PC-9 (cell line): ENCODE measurements around the gene ADAT3. TPM values are rescaled to one million over a fixed set of nuclear protein-coding genes. Genes with fewer than 3 reads are reported as not detected.

Experiments
- BruUV-seq: library from RNA; stranded (reverse); fragments of 400-500 nt; replicated peaks from 2 replicates; lab custom pipeline; 2021; lab: Mats Ljungman, UMichigan
- CTCF ChIA-PET: fragments of 300-600 bp; sonication (Branson Sonifier 250); formaldehyde crosslinking; loops from one replicate; lab custom pipeline; 2022; ENCODE audit warnings: antibody characterized with exemption; lab: Charles Lee
- POLR2A ChIA-PET: fragments of 300-600 bp; sonication (Branson Sonifier 250); formaldehyde crosslinking; loops from one replicate; lab custom pipeline; 2022; ENCODE audit warnings: antibody characterized with exemption; ENCODE audit not compliant: unreplicated experiment; lab: Charles Lee
- DNase-seq, 2 experiments: peaks; one replicate each; pipeline versions ENCODE4 v3.0.0 to v3.0.0-alpha.2; 2015 to 2022; ENCODE audit warnings: mixed read lengths in 1 of 2
- H2AFZ ChIP-seq: fragments of 200-600 bp; sonication (generic); 2 replicates; pipeline ENCODE4 v1.8.1; 2017; ENCODE audit warnings: antibody characterized with exemption
- H3F3A ChIP-seq: fragments of 200-600 bp; sonication (generic); 2 replicates; pipeline ENCODE4 v1.8.1; 2017; ENCODE audit warnings: antibody characterized with exemption, mild to moderate bottlenecking, low read depth; ENCODE audit not compliant: insufficient read depth
- H3K27ac ChIP-seq: fragments of 200-600 bp; sonication (generic); 2 replicates; pipeline ENCODE4 v1.6.1; 2016; ENCODE audit warnings: mixed run types
- H3K27me3 ChIP-seq: fragments of 200-600 bp; sonication (generic); 2 replicates; pipeline ENCODE4 v1.6.1; 2016; ENCODE audit warnings: low read depth, mixed run types; ENCODE audit not compliant: insufficient read depth
- H3K36me3 ChIP-seq: fragments of 200-600 bp; sonication (generic); 2 replicates; pipeline ENCODE4 v1.6.1; 2016; ENCODE audit warnings: low read depth, mixed run types
- H3K4me1 ChIP-seq: fragments of 200-600 bp; sonication (generic); replicated peaks from 2 replicates; pipeline ENCODE4 v1.6.1; 2016; ENCODE audit warnings: mixed run types; ENCODE audit not compliant: insufficient read depth
- H3K4me2 ChIP-seq: fragments of 200-600 bp; sonication (generic); 2 replicates; pipeline ENCODE4 v1.6.1; 2017; ENCODE audit warnings: mixed run types
- H3K4me3 ChIP-seq: fragments of 200-600 bp; sonication (generic); 2 replicates; pipeline ENCODE4 v1.6.1; 2016; ENCODE audit warnings: mixed run types
- H3K79me2 ChIP-seq: fragments of 200-600 bp; sonication (generic); 2 replicates; pipeline ENCODE4 v1.6.1; 2017; ENCODE audit warnings: low read depth, mixed run types
- H3K9me2 ChIP-seq: fragments of 200-600 bp; sonication (generic); 2 replicates; pipeline ENCODE4 v1.8.1; 2017; ENCODE audit warnings: mild to moderate bottlenecking; ENCODE audit not compliant: insufficient read depth
- H3K9me3 ChIP-seq: fragments of 200-600 bp; sonication (generic); 2 replicates; pipeline ENCODE4 v1.8.1; 2016; ENCODE audit warnings: low read depth; ENCODE audit not compliant: insufficient read depth
- H4K20me1 ChIP-seq: fragments of 200-600 bp; sonication (generic); 2 replicates; pipeline ENCODE4 v1.8.1; 2017; ENCODE audit not compliant: insufficient read depth
- CTCF ChIP-seq: fragments of 200-600 bp; sonication (generic); conservative IDR thresholded peaks from 2 replicates; pipeline ENCODE4 v1.6.1; 2017; ENCODE audit warnings: mixed run types, antibody characterized with exemption, mild to moderate bottlenecking, moderate library complexity
- EZH2 ChIP-seq: fragments of 200-600 bp; sonication (generic); IDR thresholded peaks from 2 replicates; pipeline ENCODE4 v1.8.0; 2017; ENCODE audit warnings: antibody characterized with exemption, low read depth
- intact Hi-C: fragments of 100-400 bp; cut with micrococcal nuclease; formaldehyde crosslinking; loops from one replicate; pipeline ENCODE4 v1.10.0; 2022; ENCODE audit not compliant: unreplicated experiment
- total RNA-seq: library from RNA; stranded (reverse); gene quantifications from 2 replicates; pipeline ENCODE4 v1.2.3, GENCODE V29; 2021

The ADAT3 gene
- total RNA-seq, 1 experiment from 2014 or later, result 7.8 TPM

- Histone ChIP-seq H3K27ac (no peak overlapping the region), H3K79me2 (no peaks in the 10 kb centered on the region), H3K27me3 (no peaks in the 10 kb centered on the region), H3K9me3 (no peaks in the 10 kb centered on the region), H3K4me2 (no peak overlapping the region), H3F3A (no peaks in the 10 kb centered on the region), H4K20me1 (0 out of 2 replicates have a peak, but pooled peaks cover 5% of the 10 kb centered on the region), H3K4me3 (no peak overlapping the region), H2AFZ (no peak overlapping the region), H3K36me3 (no peaks in the 10 kb centered on the region), H3K4me1 (no peaks in the 10 kb centered on the region), H3K9me2 (no peaks in the 10 kb centered on the region)
- ChIA-PET CTCF (no interaction called here), POLR2A (no interaction called here)
- TF ChIP-seq CTCF, result no peak
- no peak for DNase-seq
- intact Hi-C loops, result no loop called here
- no TSS peak for BruUV-seq
Measured at GRCh38 chr19:1918975-1919374, 13.8 kb downstream of the ADAT3 start.

GRCh38 chr19:1920644-1921043 lies 15.4 kb downstream of the ADAT3 start:
- H3K4me2 ChIP-seq, result no peak overlapping the region
- no peaks in the 10 kb centered on the region for H3K79me2 ChIP-seq
- no peaks in the 10 kb centered on the region for H3K4me1 ChIP-seq
- H2AFZ ChIP-seq, result no peak overlapping the region
- DNase-seq, result no peak
- intact Hi-C loops, result loop anchor here (10.0 kb wide), 1 partner anchor 694 kb away; no protein-coding TSS in a partner anchor
- ChIA-PET POLR2A (no interaction called here), CTCF (no interaction called here)
- no peak overlapping the region for H3K4me3 ChIP-seq
- H3K36me3 ChIP-seq, result no peaks in the 10 kb centered on the region
- no peaks in the 10 kb centered on the region for H3K9me3 ChIP-seq
- H3K27ac ChIP-seq, result no peak overlapping the region
- BruUV-seq, result no TSS peak
- no peaks in the 10 kb centered on the region for H3F3A ChIP-seq
- no peaks in the 10 kb centered on the region for H3K27me3 ChIP-seq
- no peaks in the 10 kb centered on the region for H3K9me2 ChIP-seq
- no peaks in the 10 kb centered on the region for H4K20me1 ChIP-seq
- TF ChIP-seq EZH2, result no peak
- no peak for TF ChIP-seq CTCF

- no peaks in the 10 kb centered on the region for H3K79me2 ChIP-seq
- H2AFZ ChIP-seq, result no peak overlapping the region
- H3K4me1 ChIP-seq, result no peaks in the 10 kb centered on the region
- no peaks in the 10 kb centered on the region; the same call in 1 of the 2 replicates for H3F3A ChIP-seq
- no peak overlapping the region for H3K4me2 ChIP-seq
- no peaks in the 10 kb centered on the region for H3K36me3 ChIP-seq
- no TSS peak for BruUV-seq
- no peaks in the 10 kb centered on the region for H4K20me1 ChIP-seq
- no peak for DNase-seq
- ChIA-PET POLR2A (no interaction called here), CTCF (no interaction called here)
- H3K27ac ChIP-seq, result no peak overlapping the region
- no peaks in the 10 kb centered on the region for H3K27me3 ChIP-seq
- H3K9me3 ChIP-seq, result no peaks in the 10 kb centered on the region
- TF ChIP-seq EZH2, result no peak
- no peak for TF ChIP-seq CTCF
- intact Hi-C loops, result loop anchor here (10.0 kb wide), 1 partner anchor 693 kb away; no protein-coding TSS in a partner anchor
- H3K9me2 ChIP-seq, result no peaks in the 10 kb centered on the region
- H3K4me3 ChIP-seq, result no peak overlapping the region
Measured at GRCh38 chr19:1921326-1921725, 16.1 kb downstream of the ADAT3 start.
